ENCODE data around the gene NLE1.

GRCh38 chr17:35164716-35165115 is 22.6 kb upstream of the NLE1 start:
- TF ChIP-seq GATA3 (IDR thresholded peaks at IDR 0.05; ENCODE audit: low read depth, low read length), result no peak
- TF ChIP-seq GATA2 (IDR thresholded peaks at IDR 0.05; ENCODE audit: low read depth, low read length), result no peak
